Left lung (tissue), 10 donors: Measurements from ENCODE around the gene ZNF831. TPM values are rescaled to one million over a fixed set of nuclear protein-coding genes. Genes with fewer than 3 reads are reported as not detected.

ENCODE experiments used
- ATAC-seq: fragments of 200-7000 bp; cut with Tn5 transposase; one replicate; pipeline ENCODE4 v1.9.1; 2020; ENCODE audit warnings: moderate library complexity
- DNase-seq, 4 donors: peaks; one replicate each; pipeline ENCODE4 v3.0.0-alpha.2; 2013 to 2020
- H3K27ac ChIP-seq, 2 donors: fragments of 200-600 bp; sonication (generic) in 1 of 2; one replicate each; pipeline versions ENCODE4 v1.5.0 to v1.8.0; 2020 to 2021
- H3K27me3 ChIP-seq, 2 donors: fragments of 200-600 bp; sonication (generic) in 1 of 2; one replicate each; pipeline versions ENCODE4 v1.5.0 to v1.8.0; 2020 to 2021
- H3K36me3 ChIP-seq, 2 donors: fragments of 200-600 bp; sonication (generic) in 1 of 2; one replicate each; pipeline versions ENCODE4 v1.5.0 to v1.8.0; 2020 to 2021
- H3K4me1 ChIP-seq, 2 donors: fragments of 200-600 bp; one replicate each; pipeline ENCODE4 v1.8.0; 2021
- H3K4me3 ChIP-seq, 2 donors: fragments of 200-600 bp; sonication (generic) in 1 of 2; one replicate each; pipeline versions ENCODE4 v1.5.0 to v1.8.0; 2020 to 2021; ENCODE audit warnings: mild to moderate bottlenecking in 1 of 2
- H3K9me3 ChIP-seq, 2 donors: fragments of 200-600 bp; sonication (generic) in 1 of 2; one replicate each; pipeline versions ENCODE4 v1.5.0 to v1.8.0; 2020 to 2021
- intact Hi-C, 2 donors: fragments of 100-400 bp; cut with DNase I; formaldehyde crosslinking; loops; one replicate each; pipeline versions ENCODE4 v1.11.2 to v1.14.2; 2022
- polyA plus RNA-seq, 6 donors: library from polyadenylated mRNA; unstranded; fragments of 120-200 nt; gene quantifications; one replicate each; pipeline ENCODE4 v1.2.1, GENCODE V29; 2013; ENCODE audit not compliant: insufficient read length in 6 of 6
- total RNA-seq, 2 donors: library from RNA; stranded (reverse); fragmentation: NEBNext Ultra II Directional; extraction: Animal tissue kit (Norgen Biotek cat#: 25700); gene quantifications; one replicate each; pipeline ENCODE4 v1.2.1, GENCODE V29; 2021
- TF ChIP-seq, protein P1 (sequence below), 2 donors: fragments of 200-600 bp; sonication (generic) in 1 of 2; IDR thresholded peaks; one replicate each; pipeline versions ENCODE4 v1.5.0 to v1.8.0; 2021; ENCODE audit warnings: antibody characterized with exemption in 2 of 2
- donor health status: DM: no; HTN: yes; CAD: no.
- donor health status: DM: no; HTN: no; CAD: no.

Gene ZNF831
- total and polyA plus RNA-seq, 8 donors = 0.13 to 1.1 (median 0.18) TPM

DNA sequence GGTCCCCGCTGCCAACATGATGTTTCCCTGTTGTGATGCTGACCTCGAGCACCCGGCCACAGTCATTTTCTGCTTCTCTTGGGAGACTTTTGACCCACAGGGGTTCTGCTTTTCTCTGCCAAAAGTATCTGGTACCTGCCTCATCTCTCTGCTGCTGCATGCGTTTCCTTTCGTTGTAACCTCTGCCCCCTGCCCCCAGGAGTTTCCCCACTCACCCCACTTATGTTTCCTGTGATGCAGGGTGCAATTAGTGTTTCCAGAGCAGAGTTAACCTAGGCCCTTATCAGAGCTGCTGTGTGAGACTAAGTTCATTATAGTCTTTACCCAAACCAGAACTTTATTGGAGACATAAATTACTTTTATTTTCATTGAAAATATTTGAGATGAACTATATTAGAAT lies 71.6 kb downstream of the ZNF831 start:
- TF ChIP-seq, protein P1, sequence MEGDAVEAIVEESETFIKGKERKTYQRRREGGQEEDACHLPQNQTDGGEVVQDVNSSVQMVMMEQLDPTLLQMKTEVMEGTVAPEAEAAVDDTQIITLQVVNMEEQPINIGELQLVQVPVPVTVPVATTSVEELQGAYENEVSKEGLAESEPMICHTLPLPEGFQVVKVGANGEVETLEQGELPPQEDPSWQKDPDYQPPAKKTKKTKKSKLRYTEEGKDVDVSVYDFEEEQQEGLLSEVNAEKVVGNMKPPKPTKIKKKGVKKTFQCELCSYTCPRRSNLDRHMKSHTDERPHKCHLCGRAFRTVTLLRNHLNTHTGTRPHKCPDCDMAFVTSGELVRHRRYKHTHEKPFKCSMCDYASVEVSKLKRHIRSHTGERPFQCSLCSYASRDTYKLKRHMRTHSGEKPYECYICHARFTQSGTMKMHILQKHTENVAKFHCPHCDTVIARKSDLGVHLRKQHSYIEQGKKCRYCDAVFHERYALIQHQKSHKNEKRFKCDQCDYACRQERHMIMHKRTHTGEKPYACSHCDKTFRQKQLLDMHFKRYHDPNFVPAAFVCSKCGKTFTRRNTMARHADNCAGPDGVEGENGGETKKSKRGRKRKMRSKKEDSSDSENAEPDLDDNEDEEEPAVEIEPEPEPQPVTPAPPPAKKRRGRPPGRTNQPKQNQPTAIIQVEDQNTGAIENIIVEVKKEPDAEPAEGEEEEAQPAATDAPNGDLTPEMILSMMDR (IDR thresholded peaks at IDR 0.05) = no peak
- H3K27me3 ChIP-seq = peaks cover 0 to 5% of the 10 kb centered on the region in 2 donors
- no peaks in the 10 kb centered on the region for H3K9me3 ChIP-seq

DNA sequence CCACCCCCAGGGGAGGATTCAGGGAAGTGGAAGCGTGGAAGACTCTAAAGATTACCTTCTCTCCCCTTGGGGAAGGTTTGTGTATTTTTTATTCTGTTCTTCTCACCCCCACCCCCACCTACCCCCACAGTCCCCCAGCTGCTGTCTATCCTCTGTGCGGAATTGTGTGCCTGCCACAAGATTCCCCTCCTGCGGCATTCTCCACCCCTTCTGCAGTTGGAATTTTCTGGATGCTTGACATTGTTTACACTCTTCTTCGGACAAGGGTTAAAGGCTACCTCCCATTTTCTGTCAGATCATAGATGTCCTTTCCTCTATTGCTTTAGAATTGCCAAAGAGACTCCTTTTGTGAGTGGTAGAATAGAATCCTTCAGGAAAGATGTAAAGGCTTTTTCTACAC lies 76.4 kb downstream of the ZNF831 start:
- H3K4me1 ChIP-seq = peaks cover 0 to 6% of the 10 kb centered on the region in 2 donors
- no peak for DNase-seq
- H3K27me3 ChIP-seq = peaks cover 8 to 27% of the 10 kb centered on the region in 2 donors
- no peak overlapping the region for H3K4me3 ChIP-seq
- H3K27ac ChIP-seq = no peak overlapping the region
- H3K36me3 ChIP-seq = no peaks in the 10 kb centered on the region
- intact Hi-C loops = no loop called here
- no peak for ATAC-seq
- H3K9me3 ChIP-seq = no peaks in the 10 kb centered on the region
- TF ChIP-seq, protein P1 (IDR thresholded peaks at IDR 0.05) = no peak

More for the DNA sequence above, 71.6 kb downstream of the ZNF831 start:
- DNase-seq = no peak
- intact Hi-C loops = no loop called here
- ATAC-seq = no peak
- Histone ChIP-seq H3K36me3 (no peaks in the 10 kb centered on the region), H3K4me1 (no peaks in the 10 kb centered on the region), H3K4me3 (no peak overlapping the region), H3K27ac (no peak overlapping the region)

DNA sequence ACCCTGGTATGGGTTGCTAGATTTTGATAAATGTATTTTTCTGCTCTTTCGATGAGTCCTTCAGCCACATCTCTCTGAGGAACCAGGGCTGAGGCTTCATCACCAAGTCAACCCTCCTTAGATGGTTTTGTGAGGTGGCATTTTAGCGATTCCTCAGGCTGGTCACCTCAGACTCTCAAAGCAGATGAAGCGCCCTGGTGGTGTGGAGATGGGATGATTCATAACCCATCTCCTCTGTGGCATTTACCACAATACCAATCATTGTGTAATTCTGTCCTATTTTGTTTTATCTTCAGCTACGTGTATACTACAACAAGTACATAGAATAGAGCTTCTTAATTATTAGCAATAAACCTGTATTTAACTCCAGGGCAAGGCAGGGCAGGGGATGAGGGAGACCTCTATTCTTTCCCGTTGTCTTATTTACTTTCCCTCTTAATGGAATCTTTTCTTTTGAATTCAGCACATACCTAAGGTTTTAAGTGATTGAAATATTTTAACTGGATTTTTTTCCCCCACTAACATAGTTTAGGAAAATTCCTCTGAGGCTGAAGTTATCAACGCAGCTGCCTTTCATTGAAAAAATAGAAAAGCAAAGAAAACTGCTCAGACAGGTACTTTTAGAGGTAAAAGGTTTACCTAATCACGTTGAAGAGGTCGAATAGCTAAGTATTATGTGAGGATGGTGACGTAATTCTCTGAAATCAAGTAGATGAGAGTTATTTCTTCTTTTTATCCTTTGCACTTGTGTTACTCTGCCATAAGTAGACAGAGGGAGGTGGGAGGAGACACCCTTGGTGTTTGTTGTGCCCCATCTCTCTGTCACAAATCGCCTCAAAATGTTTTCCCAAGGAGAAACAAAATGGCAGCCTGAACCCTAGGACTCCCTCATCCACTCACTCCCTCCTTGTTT lies 79.3 kb downstream of the ZNF831 start:
- no peaks in the 10 kb centered on the region for H3K36me3 ChIP-seq
- peaks cover 8 to 40% of the 10 kb centered on the region in 2 donors for H3K27me3 ChIP-seq
- H3K27ac ChIP-seq = no peak overlapping the region
- DNase-seq = peak in 1 of 4 donors; percentile 45
- TF ChIP-seq, protein P1 (IDR thresholded peaks at IDR 0.05) = no peak
- no peaks in the 10 kb centered on the region for H3K9me3 ChIP-seq
- peaks cover 0 to 6% of the 10 kb centered on the region in 2 donors for H3K4me1 ChIP-seq
- ATAC-seq = no peak
- intact Hi-C loops = no loop called here
- H3K4me3 ChIP-seq = no peak overlapping the region

DNA sequence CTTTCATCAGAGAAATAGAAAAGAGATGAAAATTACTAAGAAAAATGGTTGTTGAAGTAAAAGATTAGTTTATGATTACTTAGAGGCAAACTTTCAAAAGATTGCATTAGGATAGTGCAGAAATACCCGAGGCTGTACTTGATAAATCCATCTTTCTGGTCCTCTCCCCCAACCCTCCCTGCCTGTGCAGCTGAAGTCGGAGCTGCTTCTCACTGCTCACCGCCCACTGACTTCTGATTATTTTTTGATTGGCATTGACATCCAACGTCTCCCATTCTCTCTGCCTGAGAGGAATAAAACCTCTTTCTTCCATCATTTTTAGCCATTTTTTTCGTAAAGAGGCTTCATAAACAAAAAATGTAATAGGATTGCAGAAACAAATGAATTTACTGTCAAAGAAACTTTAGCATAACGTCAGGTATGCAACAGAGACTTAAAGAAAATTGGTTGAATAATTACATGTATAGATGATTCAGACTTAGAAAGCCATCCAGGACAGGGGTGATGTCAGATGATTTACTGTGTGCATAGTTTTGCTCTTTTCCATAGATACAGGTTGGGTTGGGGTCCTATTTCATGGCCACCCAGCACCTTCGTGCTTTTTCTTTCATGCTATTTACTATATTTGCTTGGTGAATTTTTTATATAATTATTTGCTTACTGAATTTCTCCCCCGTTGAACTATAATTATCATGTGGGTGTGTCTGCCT lies 83.2 kb downstream of the ZNF831 start:
- peaks cover 3 to 37% of the 10 kb centered on the region in 2 donors for H3K27me3 ChIP-seq
- no peaks in the 10 kb centered on the region for H3K9me3 ChIP-seq
- no peak for ATAC-seq
- no peak overlapping the region for H3K4me3 ChIP-seq
- H3K4me1 ChIP-seq = peaks cover 0 to 6% of the 10 kb centered on the region in 2 donors
- H3K27ac ChIP-seq = no peak overlapping the region
- H3K36me3 ChIP-seq = no peaks in the 10 kb centered on the region
- intact Hi-C loops = no loop called here
- TF ChIP-seq, protein P1 (IDR thresholded peaks at IDR 0.05) = no peak
- DNase-seq = no peak
